HG03520 (cell line): Measurements from ENCODE around the gene WFDC1.

Source experiments
- ATAC-seq: cut with Tn5 transposase; IDR thresholded peaks from one replicate; pipeline ENCODE4 v1.9.1; 2021; ENCODE audit warnings: mild to moderate bottlenecking, moderate library complexity; ENCODE audit not compliant: unreplicated experiment

The WFDC1 gene

DNA sequence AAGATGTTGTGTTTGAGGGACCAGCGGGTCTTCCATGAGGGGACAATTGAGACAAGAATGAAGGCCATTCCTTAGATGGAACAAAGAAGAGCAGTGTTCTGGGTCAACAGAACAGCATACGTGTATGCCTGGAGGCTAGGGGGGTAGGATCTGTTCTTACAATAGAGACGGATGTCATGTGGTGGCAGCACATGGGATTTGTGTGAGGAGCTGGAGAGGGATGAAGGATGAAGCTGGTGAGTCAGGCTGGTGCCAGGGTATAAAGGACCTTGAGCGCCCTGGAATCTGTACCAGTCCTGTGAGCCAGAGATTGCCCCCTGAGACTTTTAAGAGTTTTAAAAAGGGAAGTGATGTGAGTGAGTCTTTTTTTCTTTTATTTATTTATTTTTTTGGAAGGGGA, 22.8 kb upstream of the WFDC1 start:
- no peak for ATAC-seq

DNA sequence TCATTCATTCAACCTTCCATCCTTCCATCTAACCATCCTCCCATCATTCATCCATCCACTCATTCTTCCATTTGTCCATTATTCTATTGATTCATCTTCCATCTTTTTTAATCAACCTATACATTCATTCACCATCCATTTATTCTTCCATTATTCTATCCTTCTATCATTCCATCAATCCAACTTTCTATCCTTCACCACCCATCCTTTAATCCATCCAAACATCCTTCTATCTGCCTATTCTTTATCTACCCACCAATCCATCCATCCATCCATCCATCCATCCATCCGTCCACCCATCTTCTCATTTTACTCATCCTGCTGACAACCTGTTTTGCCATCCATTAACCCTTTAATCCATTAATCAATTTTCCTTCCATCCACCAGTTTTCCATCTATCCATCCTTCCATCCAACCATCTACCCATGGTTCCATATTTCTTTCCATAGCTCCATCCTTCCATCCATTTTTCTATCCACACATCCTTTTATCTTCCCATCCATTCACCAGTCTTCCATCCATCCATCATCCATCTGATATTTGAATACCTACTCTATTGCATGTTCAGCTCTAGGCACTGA, 21.8 kb upstream of the WFDC1 start:
- ATAC-seq = no peak

DNA sequence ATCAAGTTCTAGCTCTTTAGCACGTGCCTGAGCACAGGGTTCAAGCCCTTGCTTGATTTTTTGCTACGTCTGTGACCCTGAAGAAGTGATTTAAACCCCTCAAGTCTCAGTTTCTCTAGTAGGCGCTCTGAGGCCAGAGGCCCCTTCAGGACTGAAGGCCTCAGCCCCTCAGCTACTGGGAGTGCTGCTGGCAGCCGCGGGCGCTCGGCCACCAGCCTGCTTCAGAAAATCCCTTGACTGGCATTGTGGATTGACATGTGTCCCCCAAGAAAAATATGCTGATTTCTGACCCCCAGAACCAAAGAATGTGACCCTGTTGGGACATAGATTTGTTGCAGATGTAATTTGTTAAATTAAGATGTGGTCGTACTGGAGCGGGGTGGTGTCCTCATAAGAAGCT, 20.2 kb upstream of the WFDC1 start:
- ATAC-seq = no peak

DNA sequence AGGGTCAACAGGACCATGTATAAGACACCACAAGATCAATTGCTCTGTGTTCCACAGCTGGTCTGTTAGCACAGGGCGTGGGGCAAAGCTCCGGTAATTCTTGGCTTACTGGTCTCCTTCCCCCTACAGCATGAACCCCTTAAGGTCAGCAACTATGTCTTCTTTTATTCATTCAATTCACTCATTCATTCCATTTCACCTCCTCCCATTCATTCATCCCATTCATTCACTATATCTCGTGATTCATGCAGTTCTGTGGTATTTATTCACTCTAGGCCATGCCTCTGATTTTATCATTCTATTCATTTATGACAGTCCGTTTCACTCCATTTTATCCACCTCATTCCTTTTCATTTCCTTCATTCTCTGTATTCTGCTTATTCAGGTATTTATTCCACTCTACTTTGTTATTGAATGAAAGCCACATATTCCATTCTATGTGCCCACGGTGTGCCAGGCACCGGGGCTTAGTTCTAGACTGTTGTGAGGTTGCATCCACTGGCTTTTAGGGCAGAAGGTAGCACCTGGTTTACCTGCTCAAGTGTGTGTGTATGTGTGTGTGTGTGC, 19.0 kb upstream of the WFDC1 start:
- ATAC-seq = no peak

DNA sequence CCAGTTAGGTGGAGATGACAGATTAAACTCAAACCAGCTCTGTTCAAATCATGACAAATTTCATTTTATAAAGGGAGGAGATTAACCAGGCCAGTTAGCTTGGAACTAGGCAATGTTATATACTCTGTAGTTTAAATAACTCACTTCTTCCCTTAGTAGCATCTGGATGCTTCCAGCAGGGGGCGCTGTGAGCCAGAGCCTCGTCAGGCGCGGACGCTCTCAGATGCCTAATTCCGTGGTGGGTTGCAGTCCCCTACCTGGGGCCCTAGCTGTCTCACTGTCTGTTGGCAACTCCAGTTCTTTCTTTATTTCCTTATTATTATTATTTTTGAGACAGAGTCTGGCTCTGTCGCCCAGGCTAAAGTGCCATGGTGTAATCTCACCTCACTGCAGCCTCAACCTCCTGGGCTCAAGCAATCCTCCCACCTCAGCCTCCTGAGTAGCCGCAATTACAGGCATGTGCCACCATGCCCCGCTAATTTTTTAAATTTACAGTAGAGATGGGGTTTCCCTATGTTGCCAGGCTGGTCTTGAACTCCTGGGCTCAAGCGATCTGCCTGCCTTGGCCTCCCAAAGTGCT, 17.3 kb upstream of the WFDC1 start:
- ATAC-seq = no peak

DNA sequence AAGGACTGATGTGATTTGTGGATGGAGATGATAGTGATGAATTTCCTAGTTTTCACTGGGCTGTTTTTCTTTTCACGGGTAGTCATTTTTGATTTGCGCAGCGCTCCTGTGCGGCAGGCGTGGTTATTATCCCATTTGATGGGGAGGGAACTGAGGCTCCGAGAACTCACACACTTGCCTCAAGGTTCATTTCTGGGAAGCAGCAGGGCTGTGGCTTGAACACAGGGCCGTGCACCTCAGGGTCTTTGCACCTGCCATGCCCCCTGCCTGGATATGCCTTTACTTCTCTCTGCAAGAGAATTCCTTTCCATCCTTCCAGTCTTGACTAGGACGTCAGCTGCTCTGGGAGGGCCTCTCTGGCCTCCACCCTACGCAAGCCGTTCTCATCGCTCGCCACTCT, 16.3 kb upstream of the WFDC1 start:
- no peak for ATAC-seq

DNA sequence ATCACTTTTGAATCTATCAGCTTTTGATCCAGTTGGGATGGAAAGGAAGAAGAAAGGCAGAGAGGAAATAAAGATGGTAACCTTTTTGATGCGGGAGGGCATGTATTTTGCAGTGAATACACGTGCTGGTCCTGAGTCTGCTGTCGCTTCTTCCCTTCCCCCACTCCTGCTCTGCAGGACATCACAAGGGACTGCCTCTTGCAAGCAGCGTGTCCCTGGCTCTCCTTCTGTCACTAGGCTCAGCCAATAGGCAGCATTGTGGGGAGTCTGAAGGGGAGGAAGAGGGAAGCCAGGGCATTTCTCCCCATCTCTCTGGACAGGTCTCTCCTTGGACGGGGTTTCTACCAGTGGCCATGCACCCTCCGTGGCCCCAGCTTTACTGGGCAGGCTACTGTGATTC, 15.7 kb upstream of the WFDC1 start:
- no peak for ATAC-seq

DNA sequence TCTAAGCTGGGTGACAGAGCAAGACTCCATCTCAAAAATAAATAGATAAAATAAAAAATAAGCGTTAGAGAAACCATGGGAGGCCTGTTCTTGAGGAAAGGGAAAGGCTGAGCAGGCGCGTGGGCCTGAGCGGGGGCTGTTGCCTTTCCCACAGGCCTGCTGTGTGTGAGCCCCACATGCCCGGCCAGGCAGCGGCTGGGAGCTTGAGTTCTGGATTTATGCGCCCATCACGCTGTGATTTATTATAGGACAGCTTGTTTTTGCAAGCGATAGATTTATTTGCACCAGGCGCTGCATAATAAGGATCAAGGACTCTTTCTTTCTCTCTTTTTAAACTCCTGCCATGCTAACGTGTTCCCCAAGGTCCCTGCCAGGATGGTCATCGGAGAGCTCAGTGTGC, 14.8 kb upstream of the WFDC1 start:
- ATAC-seq = no peak

DNA sequence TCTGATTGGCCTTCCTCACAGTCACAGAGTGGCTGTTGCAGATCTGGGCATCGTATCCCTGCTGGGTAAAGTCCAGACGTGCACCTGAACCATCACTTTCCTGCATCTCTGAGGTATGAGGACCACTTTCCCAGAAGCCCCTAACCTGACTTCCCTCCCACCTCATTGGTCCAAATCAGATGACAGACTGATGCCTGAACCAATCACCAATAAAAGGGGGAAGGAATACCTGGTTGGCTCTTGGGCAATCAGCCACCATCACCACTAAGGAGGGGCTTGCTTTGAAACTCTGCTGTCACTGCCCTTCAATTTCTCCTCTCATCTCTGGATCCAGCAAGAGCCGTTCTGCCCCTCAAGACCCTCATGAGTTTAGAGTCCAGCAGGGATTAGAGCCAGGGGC, 13.6 kb upstream of the WFDC1 start:
- no peak for ATAC-seq

DNA sequence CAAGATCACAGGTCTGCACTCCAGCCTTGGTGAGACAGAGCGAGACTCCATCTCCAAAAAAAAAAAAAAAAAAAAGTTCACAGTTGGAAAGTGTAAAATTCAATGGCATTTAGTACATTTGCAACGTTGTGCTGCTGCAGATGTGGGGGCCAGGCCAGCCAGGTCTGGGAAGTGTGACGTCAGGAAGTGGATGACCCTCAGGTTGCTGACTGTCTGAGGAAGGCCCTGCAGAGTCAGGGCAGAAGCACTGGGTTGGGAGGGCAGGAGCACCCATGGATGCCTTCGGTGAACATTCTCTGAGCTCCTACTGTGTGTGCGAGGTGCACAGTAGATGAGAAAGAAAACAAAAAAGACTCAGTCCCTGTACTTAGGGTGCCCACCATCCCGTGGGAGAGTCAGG, 12.1 kb upstream of the WFDC1 start:
- ATAC-seq = no peak

DNA sequence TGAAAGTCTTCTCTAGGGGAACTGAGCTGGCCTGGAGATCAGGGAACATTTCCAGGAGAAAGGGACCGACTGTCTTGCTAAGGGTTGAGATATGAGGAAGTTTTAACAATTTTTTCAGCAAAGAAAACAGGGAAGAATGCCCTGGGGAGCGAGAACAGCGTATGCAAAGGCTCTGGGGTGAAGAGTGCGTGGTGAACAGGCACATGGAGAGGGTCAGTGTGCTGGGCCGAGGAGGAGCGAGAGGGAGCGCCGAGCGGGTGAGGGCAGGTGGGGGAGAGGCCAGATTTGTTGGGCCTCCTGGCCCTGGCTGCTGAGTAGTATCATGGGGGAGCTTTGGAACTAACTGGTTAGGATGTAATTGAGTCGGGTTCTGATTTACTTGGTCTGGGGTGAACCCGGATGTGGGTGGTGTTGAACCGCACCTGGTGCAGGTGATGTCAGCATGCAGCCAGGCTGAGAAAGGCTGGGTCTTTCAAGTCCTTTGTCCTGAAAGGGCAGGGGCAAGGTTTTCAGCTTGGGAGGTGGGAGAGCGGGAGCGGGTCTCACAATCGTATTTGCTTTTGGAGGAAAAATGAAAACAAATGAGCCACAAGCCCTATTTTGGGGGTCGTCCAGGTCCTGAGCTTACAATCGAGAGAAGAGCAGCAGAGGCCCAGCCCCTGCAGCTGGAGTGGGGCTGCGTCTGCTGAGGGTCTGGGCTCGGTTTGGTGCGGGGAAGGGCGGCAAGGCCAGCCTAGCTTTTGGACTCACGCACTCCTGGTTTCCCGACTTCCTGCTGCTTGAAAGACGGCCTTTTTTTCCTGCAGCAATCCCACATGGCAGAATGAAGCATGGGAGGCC, 11.1 kb upstream of the WFDC1 start:
- no peak for ATAC-seq

DNA sequence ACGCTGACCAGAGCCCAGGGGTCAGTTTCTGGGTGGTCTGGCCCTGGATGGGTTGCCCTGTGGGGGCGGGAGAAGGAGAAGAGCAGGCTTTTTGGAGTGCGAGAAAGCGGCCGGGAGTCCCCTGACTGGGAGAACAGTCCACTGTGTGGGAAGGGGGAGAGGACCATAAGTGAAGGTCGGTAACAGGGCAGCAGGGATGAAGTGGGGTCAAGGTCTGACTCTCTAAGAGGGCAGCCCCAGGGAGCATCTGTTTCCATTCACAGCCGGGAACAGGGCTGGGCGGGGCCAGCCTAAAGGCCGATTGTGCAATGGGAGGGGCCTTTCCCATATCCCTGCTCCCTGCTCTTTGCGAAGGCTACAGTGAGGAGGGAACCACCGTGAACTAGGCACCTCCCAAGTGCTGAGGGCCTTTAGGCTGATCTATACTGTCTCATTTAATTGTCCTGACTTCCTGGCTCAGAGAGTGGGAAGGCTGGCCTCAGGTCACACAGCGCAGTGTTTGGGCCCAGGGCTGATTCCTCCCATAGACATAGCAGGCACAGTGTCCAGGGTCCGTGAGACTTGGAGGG, 10.4 kb upstream of the WFDC1 start:
- no peak for ATAC-seq

DNA sequence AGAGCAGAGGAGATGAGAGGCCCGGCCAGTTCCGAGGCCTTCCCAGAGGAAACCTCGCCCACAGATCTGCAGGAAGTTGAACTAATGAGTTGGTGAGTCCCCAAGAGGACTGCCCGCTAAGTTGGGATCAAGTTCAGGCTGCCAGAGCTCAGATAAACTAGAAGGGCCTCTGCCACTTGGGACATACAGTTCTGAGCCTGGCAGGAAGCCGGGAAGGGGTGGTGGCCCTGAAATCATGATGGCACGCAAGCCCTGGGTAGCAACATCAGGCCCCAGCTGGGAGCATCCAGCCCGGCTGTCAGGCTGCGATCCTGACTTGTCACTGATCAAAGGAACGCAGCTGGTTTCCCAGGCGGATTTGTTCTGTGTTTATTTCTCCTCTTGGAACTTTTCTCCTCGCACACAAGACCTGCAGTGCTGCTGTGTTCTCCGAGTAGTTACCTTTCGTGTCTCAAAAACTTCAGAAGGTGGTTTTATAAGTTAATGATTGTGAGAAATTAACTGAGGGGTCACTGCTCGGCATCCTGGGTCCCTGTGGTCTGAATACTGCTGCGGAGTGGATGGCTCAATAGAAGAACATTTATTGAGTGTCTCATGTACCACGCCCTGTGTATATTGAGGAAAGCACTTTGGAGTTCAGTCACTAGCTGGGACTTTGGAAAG, 8.0 kb upstream of the WFDC1 start:
- ATAC-seq = no peak

DNA sequence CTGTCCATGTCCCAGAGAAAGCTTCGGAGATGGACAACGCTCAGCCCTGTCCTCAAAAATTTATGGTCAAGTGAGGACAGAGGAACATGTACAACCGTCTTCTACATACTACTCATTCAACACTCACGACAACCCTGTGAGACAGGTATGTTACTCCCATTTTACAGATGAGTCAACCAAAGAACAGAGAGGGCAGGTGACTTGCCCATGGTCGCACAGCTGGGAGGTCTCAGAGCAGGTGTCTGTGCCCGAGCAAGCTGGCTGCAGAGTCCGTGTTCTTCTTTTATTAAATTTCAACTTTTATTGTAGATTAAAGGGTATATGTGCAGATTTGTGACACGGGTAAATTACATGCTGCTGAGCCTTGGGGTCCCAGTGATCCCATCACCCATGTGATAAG, 5.8 kb upstream of the WFDC1 start:
- no peak for ATAC-seq

DNA sequence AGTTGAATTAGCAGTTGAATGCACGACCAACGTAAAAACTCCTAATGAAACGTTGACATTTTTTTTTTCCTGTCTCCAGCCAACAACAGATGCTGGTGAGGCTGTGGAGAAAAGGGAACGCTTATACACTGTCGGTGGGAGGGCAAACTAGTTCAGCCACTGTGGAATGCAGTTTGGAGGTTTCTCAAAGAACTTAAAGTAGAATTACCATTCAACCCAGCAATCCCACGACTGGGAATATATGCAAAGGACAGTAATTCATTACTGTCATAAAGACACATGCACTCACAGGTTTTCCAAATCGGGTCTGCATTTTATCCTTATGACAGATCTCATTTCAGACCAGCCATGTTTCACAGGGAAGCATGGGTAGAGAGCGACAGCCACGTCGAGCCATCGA, 3.5 kb upstream of the WFDC1 start:
- no peak for ATAC-seq

DNA sequence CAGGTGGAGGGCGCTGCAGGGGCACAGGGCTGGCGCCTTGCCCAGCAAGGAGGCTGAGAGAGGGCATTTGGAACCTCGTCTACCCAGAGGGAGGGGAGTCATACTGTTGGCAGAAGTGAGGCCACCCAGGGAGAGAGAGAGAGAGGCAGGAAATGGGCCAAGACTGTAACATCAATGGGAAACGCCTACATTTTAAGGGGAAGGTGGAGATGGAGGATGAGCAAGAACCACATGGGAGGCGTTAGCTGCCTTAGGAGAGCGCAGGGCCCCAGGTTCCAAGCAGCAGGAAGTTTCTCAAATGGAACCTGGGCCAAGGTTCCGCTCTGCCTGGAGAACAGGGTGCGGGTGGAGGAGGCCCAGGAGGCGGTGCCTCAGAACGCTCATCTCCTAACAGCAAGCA, 2.7 kb upstream of the WFDC1 start:
- no peak for ATAC-seq

DNA sequence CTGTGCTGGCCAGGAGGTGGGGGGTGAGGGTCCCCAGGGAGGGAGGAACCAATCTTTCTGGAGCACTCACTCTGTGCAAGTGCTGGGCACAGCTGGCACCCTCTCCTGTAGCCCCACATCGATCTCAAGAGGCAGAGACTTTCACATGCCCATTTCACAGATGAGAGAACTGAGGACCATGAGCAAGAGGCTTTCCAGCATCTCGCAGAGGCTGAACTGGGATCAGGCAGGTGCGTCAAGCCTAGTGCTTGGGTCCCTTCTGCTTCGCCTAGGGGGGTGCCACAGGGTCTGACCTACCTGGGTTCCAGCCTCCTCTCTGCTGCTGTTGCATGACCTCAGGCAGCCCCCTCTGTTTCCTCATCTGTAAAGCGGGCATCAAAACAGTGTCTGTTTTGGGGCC, 1.3 kb upstream of the WFDC1 start:
- no peak for ATAC-seq

DNA sequence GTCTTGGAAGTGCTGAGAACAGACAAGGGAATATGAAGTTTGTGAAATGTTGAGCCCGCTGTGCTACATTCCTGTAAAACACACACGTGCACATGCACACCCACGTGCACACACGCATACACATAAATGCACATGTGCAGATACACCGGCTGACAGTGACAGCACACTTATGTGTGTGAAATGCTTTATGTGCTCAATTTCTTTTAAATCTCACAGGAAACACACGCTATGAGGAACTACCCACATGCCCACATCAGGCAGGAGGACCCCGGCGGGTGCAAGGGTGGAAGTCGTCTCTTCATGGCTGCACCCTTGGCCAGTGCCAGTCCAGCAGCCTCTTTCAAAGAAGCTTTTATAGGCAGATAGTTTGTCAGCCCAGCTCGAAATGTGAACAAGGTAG, 561 bp upstream of the WFDC1 start:
- ATAC-seq = no peak

DNA sequence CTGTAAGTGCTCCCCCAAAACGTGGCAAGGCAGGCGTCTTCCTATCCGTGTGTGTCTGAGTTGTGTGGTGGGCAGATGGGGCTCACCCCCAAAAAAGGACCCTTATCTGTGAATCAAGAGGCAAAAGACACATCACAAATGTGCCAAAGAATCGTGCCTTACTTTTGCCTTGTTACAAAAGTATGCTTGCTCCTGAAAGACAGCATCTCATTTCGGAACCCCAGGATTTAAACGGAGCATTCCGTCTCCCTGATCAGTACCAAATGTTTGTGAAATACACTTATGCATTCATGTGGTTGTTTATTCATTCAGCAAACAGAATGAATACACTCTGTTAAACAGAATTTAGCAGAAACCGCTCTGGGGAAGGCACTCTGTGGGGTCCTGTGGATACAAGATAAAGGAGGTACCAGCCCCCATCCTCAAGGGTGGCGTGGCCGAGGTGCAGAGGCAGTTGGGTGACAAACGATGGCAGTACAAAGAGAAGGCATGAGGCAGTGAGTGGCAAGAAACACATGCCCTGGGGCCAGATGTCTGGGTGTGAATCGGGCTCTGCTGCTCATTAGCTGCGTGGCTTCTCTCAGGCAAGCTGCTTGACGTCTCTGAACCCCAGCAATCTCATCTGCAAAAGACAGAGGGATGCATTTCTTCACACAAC, 654 bp downstream of the WFDC1 start:
- ATAC-seq = no peak

DNA sequence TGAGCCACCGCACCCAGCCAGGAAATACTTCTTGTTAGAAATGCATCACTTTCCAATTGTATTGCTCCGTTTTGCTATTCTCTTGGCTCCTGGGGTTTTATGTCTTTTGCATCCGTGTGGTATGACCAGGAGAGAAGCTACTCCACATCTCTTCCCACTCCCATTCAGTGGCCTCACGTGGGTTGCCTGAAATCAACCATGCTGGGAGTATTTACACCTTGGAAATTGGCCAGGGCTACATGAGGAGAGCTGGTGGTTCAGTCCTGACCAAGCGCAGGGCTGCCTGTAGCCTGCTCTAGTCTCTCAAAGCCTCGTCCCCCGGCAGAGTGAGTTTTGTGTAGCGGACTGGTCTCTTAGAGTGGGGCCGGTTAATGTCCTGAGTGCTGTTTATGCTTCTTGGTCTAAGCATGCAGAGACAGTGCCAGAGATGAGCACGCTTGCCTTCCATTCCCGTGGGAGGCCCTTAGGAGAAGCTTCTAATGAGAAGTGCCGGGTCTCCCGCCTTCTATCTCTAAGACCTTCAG, 3.8 kb downstream of the WFDC1 start:
- no peak for ATAC-seq
